Epithelial cell of esophagus (primary cell): ENCODE measurements around the gene CCR1.

Source experiments
- DNase-seq: peaks from one replicate; pipeline ENCODE4 v3.0.0; 2010; ENCODE audit warnings: low read depth
- H3K4me3 ChIP-seq: 2 replicates; pipeline ENCODE4 v1.5.1; 2011; ENCODE audit warnings: mild to moderate bottlenecking, low read length, control low read depth
- CTCF ChIP-seq: IDR thresholded peaks from 2 replicates; pipeline ENCODE4 v1.5.1; 2011; ENCODE audit warnings: low read depth, mild to moderate bottlenecking, low read length, control low read depth, inconsistent platforms; ENCODE audit not compliant: insufficient read depth; ENCODE audit errors: missing control alignments

Gene CCR1

GRCh38 chr3:46238386-46238785 is 30.3 kb upstream of the CCR1 start:
- TF ChIP-seq CTCF, result no peak
- H3K4me3 ChIP-seq, result no peak overlapping the region
- no peak for DNase-seq

GRCh38 chr3:46236294-46237054 is 28.4 kb upstream of the CCR1 start:
- no peak for DNase-seq
- TF ChIP-seq CTCF, result no peak
- H3K4me3 ChIP-seq, result no peak overlapping the region

- no peak overlapping the region for H3K4me3 ChIP-seq
- no peak for TF ChIP-seq CTCF
- DNase-seq, result no peak
Observed at GRCh38 chr3:46235425-46235824, 27.3 kb upstream of the CCR1 start.

GRCh38 chr3:46233194-46233593 is 25.1 kb upstream of the CCR1 start:
- DNase-seq, result no peak
- TF ChIP-seq CTCF, result no peak
- H3K4me3 ChIP-seq, result no peak overlapping the region

- no peak for DNase-seq
- no peak overlapping the region for H3K4me3 ChIP-seq
- no peak for TF ChIP-seq CTCF
Observed at GRCh38 chr3:46231323-46231722, 23.2 kb upstream of the CCR1 start.

GRCh38 chr3:46228260-46229242 is 20.4 kb upstream of the CCR1 start:
- TF ChIP-seq CTCF, result no peak
- DNase-seq, result peak; percentile 82
- H3K4me3 ChIP-seq, result no peak overlapping the region
